ENCODE measurements around the gene NEAT1.

DNA sequence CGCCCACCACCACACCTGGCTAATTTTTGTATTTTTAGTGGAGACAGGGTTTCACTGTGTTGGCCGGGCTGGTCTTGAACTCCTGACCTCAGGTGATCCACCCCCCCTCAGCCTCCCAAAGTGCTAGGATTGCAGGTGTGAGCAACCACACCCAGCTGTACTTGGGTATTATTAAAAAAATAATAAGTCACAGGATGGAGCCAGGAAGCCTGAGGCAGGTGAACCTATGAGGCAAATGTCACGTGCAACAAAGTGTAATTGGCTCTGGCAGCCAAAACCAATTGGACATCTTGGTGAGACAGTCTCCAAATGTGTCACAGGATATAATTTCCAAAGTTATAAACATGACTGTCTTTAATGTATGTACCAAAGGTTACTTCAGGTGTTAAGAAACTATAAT lies 52.3 kb downstream of the NEAT1 start:
- TF ChIP-seq, protein P1, sequence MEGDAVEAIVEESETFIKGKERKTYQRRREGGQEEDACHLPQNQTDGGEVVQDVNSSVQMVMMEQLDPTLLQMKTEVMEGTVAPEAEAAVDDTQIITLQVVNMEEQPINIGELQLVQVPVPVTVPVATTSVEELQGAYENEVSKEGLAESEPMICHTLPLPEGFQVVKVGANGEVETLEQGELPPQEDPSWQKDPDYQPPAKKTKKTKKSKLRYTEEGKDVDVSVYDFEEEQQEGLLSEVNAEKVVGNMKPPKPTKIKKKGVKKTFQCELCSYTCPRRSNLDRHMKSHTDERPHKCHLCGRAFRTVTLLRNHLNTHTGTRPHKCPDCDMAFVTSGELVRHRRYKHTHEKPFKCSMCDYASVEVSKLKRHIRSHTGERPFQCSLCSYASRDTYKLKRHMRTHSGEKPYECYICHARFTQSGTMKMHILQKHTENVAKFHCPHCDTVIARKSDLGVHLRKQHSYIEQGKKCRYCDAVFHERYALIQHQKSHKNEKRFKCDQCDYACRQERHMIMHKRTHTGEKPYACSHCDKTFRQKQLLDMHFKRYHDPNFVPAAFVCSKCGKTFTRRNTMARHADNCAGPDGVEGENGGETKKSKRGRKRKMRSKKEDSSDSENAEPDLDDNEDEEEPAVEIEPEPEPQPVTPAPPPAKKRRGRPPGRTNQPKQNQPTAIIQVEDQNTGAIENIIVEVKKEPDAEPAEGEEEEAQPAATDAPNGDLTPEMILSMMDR (conservative IDR thresholded peaks at IDR 0.05) = no peak
- TF ChIP-seq EZH2 (IDR thresholded peaks at IDR 0.05; ENCODE audit: low read depth) = no peak
